AML-193 (cell line): ENCODE data around the gene GAGE13.
"Not testable (repeated sequence)": the region's sequence is repeated elsewhere in the genome, so short reads cannot be mapped to it uniquely, and the experiment has no call there.

Source experiments
- DNase-seq, 2 experiments: peaks; one replicate each; lab custom pipeline; 2025; lab: John Stamatoyannopoulos, UW

The GAGE13 gene

GRCh38 chrX:49331282-49331681 is at the start of gene GAGE13:
TSS of gene GAGE13 (plus strand) at chrX:49331582. CDS start at chrX:49332738, 1,156 bp downstream.
- DNase-seq = not testable (repeated sequence)

- DNase-seq = peak; percentile 0 to 6
Observed at GRCh38 chrX:49282647-49283011, 48.8 kb upstream of the GAGE13 start.

GRCh38 chrX:49284212-49284611 is 47.2 kb upstream of the GAGE13 start:
- no peak for DNase-seq

GRCh38 chrX:49286136-49286535 is 45.2 kb upstream of the GAGE13 start:
- no peak for DNase-seq

GRCh38 chrX:49286581-49286980 is 44.8 kb upstream of the GAGE13 start:
- DNase-seq = no peak

- DNase-seq = no peak
Observed at GRCh38 chrX:49287665-49288064, 43.7 kb upstream of the GAGE13 start.

GRCh38 chrX:49290215-49290614 is 41.2 kb upstream of the GAGE13 start:
- no peak for DNase-seq

- peak; percentile 16 to 23 for DNase-seq
Observed at GRCh38 chrX:49291615-49292337, 39.6 kb upstream of the GAGE13 start.

- no peak for DNase-seq
Observed at GRCh38 chrX:49292400-49293362, 38.7 kb upstream of the GAGE13 start.

GRCh38 chrX:49299293-49299692 is 32.1 kb upstream of the GAGE13 start:
- not testable (repeated sequence) for DNase-seq

- no peak for DNase-seq
Observed at GRCh38 chrX:49300703-49301102, 30.7 kb upstream of the GAGE13 start.

GRCh38 chrX:49303346-49303745 is 28.0 kb upstream of the GAGE13 start, which contains the start of gene GAGE10:
TSS of gene GAGE10 (plus strand) at chrX:49303646. CDS start at chrX:49304860, 1,214 bp downstream.
- no peak for DNase-seq

GRCh38 chrX:49307775-49308174 is 23.6 kb upstream of the GAGE13 start:
- not testable (repeated sequence) for DNase-seq

- no peak for DNase-seq
Observed at GRCh38 chrX:49308604-49309269, 22.6 kb upstream of the GAGE13 start.

GRCh38 chrX:49309401-49309981 is 21.9 kb upstream of the GAGE13 start:
- DNase-seq = no peak

GRCh38 chrX:49310371-49310770 is 21.0 kb upstream of the GAGE13 start:
- no peak for DNase-seq

GRCh38 chrX:49312176-49312575 is 19.2 kb upstream of the GAGE13 start:
- peak; percentile 48 to 54 for DNase-seq

GRCh38 chrX:49316085-49316484 is 15.3 kb upstream of the GAGE13 start:
- no peak for DNase-seq

- not testable (repeated sequence) for DNase-seq
Observed at GRCh38 chrX:49321737-49322136, 9.6 kb upstream of the GAGE13 start, which contains the start of gene GAGE12J. TSS of gene GAGE12J (plus strand) at chrX:49322037. CDS start at chrX:49323194, 1,157 bp downstream.

GRCh38 chrX:49322266-49322665 is 9.1 kb upstream of the GAGE13 start:
- not testable (repeated sequence) for DNase-seq

GRCh38 chrX:49323735-49324134 is 7.6 kb upstream of the GAGE13 start:
- DNase-seq = not testable (repeated sequence)

GRCh38 chrX:49330421-49330820 is 961 bp upstream of the GAGE13 start:
- not testable (repeated sequence) for DNase-seq
